Muscle of leg (tissue), 11 donors: ENCODE measurements around the gene MVK. TPM values are rescaled to one million over a fixed set of nuclear protein-coding genes. Genes with fewer than 3 reads are reported as not detected.

Experiments
- DNase-seq: peaks from one replicate; pipeline ENCODE4 v3.0.0; 2013
- H3K27ac ChIP-seq: one replicate; pipeline ENCODE4 v1.5.1; 2013; ENCODE audit warnings: mild to moderate bottlenecking, low read length, control low read depth
- H3K27me3 ChIP-seq: one replicate; pipeline ENCODE4 v1.6.1; 2013; ENCODE audit warnings: low read length; ENCODE audit not compliant: control insufficient read depth, insufficient read depth
- H3K36me3 ChIP-seq: one replicate; pipeline ENCODE4 v1.6.1; 2013; ENCODE audit warnings: low read length; ENCODE audit not compliant: control insufficient read depth, insufficient read depth
- H3K4me1 ChIP-seq: one replicate; pipeline ENCODE4 v1.6.1; 2013; ENCODE audit warnings: low read length; ENCODE audit not compliant: control insufficient read depth, insufficient read depth
- H3K4me3 ChIP-seq: one replicate; pipeline ENCODE4 v1.5.1; 2013; ENCODE audit warnings: low read length, control low read depth
- H3K9me3 ChIP-seq: replicated peaks from 2 replicates; pipeline ENCODE4 v1.6.1; 2013; ENCODE audit warnings: low read depth, low read length; ENCODE audit not compliant: control insufficient read depth
- WGBS: methylation state at CpG from one replicate; pipeline ENCODE4 v1.1.5; 2013; ENCODE audit warnings: missing lambda C conversion rate; ENCODE audit not compliant: insufficient coverage; 5-methylcytosine and 5-hydroxymethylcytosine counted together
- polyA plus RNA-seq, 8 donors: library from polyadenylated mRNA; unstranded; fragments of 120-200 nt; gene quantifications; one replicate each; pipeline versions ENCODE4 v1.2.1 to v1.2.3, GENCODE V29; 2013; ENCODE audit warnings: inconsistent platforms in 1 of 8, low replicate concordance in 1 of 8; ENCODE audit not compliant: insufficient read length in 8 of 8, insufficient read depth in 1 of 8
- total RNA-seq: library from RNA; stranded (reverse); fragments of 120-200 nt; gene quantifications from one replicate; pipeline ENCODE4 v1.2.4, GENCODE V29; 2013

The MVK gene
- total and polyA plus RNA-seq, 9 donors, result 12.6 to 18.4 (median 16.5) TPM

DNA sequence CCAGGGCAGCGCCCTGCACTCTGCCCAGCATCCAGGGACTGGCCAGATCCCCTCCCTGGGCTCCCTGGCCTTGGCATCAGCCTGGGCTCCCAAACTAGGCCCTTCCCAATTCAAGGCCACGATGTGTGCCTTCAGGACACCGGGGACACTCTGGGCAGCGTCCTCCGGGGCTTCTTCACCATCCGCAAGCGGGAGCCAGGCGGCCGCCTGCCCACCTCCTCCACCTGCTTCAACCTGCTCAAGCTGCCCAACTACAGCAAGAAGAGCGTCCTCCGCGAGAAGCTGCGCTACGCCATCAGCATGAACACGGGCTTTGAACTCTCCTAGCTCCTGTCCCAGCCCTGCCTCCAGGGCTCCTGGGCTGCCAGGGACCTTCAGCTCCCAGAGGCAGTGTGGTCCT, 39.1 kb upstream of the MVK start:
- H3K9me3 ChIP-seq, result no peaks in the 10 kb centered on the region
- 94% methylated on average over 15 of the region's 15 CpGs for WGBS
- H3K27ac ChIP-seq, result no peak overlapping the region
- DNase-seq, result no peak
- no peak overlapping the region for H3K4me3 ChIP-seq
- peaks cover 66% of the 10 kb centered on the region for H3K36me3 ChIP-seq
- peaks cover 31% of the 10 kb centered on the region for H3K4me1 ChIP-seq
- no peaks in the 10 kb centered on the region for H3K27me3 ChIP-seq

- Histone ChIP-seq H3K27me3 (no peaks in the 10 kb centered on the region), H3K4me3 (no peak overlapping the region), H3K27ac (no peak overlapping the region), H3K4me1 (peaks cover 23% of the 10 kb centered on the region), H3K9me3 (no peaks in the 10 kb centered on the region), H3K36me3 (peaks cover 63% of the 10 kb centered on the region)
- DNase-seq, result no peak
- 92% methylated on average over 25 of the region's 25 CpGs for WGBS
These were observed 38.2 kb upstream of the MVK start for GRCh38 chr12:109535231-109535862.

DNA sequence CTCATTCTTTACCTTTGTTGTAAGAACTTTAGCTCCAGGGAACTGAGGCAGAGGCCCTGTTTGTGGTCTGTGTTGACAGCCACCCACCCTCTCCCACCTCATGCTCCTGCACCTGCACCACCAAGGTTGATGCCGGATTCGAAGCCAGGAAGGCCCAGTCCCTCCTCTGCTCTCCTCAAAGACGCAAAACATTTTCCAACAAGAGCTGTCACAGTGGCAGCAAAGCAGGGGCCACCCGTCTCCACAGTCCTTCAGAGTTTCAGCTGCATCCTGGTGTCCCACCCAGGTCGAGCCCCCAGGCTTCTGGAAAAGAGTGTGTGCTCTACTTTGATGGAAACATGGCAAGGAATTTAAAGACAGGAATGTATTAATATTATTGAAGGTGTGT, 37.7 kb upstream of the MVK start:
- Histone ChIP-seq H3K27me3 (no peaks in the 10 kb centered on the region), H3K4me1 (peaks cover 18% of the 10 kb centered on the region), H3K36me3 (peaks cover 59% of the 10 kb centered on the region), H3K4me3 (no peak overlapping the region), H3K9me3 (no peaks in the 10 kb centered on the region), H3K27ac (no peak overlapping the region)
- no peak for DNase-seq
- 80% methylated on average over 1 of the region's 5 CpGs for WGBS

- H3K27ac ChIP-seq, result no peak overlapping the region
- H3K4me3 ChIP-seq, result no peak overlapping the region
- WGBS, result 86% methylated on average over 8 of the region's 8 CpGs
- H3K4me1 ChIP-seq, result peaks cover 11% of the 10 kb centered on the region
- no peaks in the 10 kb centered on the region for H3K27me3 ChIP-seq
- H3K36me3 ChIP-seq, result peaks cover 48% of the 10 kb centered on the region
- no peaks in the 10 kb centered on the region for H3K9me3 ChIP-seq
- DNase-seq, result no peak
These were observed 36.5 kb upstream of the MVK start for GRCh38 chr12:109537136-109537535.

- H3K27me3 ChIP-seq, result no peaks in the 10 kb centered on the region
- H3K27ac ChIP-seq, result no peak overlapping the region
- H3K4me3 ChIP-seq, result no peak overlapping the region
- H3K4me1 ChIP-seq, result no peaks in the 10 kb centered on the region
- H3K9me3 ChIP-seq, result no peaks in the 10 kb centered on the region
- H3K36me3 ChIP-seq, result peaks cover 36% of the 10 kb centered on the region
- WGBS, result 68% methylated on average over 13 of the region's 16 CpGs
- no peak for DNase-seq
These were observed 35.3 kb upstream of the MVK start for GRCh38 chr12:109538191-109538863.

GRCh38 chr12:109539508-109539907, 34.1 kb upstream of the MVK start:
- WGBS, result 72% methylated on average over 9 of the region's 9 CpGs
- DNase-seq, result no peak
- no peak overlapping the region for H3K4me3 ChIP-seq
- H3K4me1 ChIP-seq, result no peaks in the 10 kb centered on the region
- H3K27ac ChIP-seq, result no peak overlapping the region
- no peaks in the 10 kb centered on the region for H3K9me3 ChIP-seq
- H3K36me3 ChIP-seq, result peaks cover 24% of the 10 kb centered on the region
- H3K27me3 ChIP-seq, result no peaks in the 10 kb centered on the region

- 72% methylated on average over 16 of the region's 16 CpGs for WGBS
- Histone ChIP-seq H3K27ac (no peak overlapping the region), H3K27me3 (no peaks in the 10 kb centered on the region), H3K4me1 (peaks cover 6% of the 10 kb centered on the region), H3K36me3 (peaks cover 11% of the 10 kb centered on the region), H3K4me3 (no peak overlapping the region), H3K9me3 (no peaks in the 10 kb centered on the region)
- DNase-seq, result no peak
These were observed 32.8 kb upstream of the MVK start for GRCh38 chr12:109540526-109541412.

DNA sequence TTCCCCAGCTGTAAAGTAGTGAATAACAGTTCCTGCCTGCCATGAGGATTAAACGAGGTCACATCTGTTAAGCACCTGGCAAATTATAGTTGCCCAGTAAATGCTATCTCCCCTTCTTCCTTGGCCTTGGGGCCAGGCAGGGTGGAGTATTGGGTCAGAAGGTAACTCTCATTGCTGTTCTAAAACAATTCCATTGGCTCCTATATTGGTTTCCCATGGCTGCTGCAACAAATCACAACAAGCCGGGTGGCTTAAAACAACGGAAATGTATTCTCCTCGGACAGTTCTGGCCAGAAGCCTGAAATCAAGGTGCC, 32.2 kb upstream of the MVK start:
- 32% methylated on average over 3 of the region's 4 CpGs for WGBS
- DNase-seq, result no peak
- H3K4me1 ChIP-seq, result peaks cover 6% of the 10 kb centered on the region

GRCh38 chr12:109542014-109542413, 31.6 kb upstream of the MVK start:
- Histone ChIP-seq H3K27ac (no peak overlapping the region), H3K9me3 (no peaks in the 10 kb centered on the region), H3K27me3 (no peaks in the 10 kb centered on the region), H3K4me3 (no peak overlapping the region), H3K4me1 (peaks cover 6% of the 10 kb centered on the region), H3K36me3 (peaks cover 5% of the 10 kb centered on the region)
- DNase-seq, result no peak
- WGBS, result no CpG with 5 or more reads among the region's 2 CpGs

More for the DNA sequence above, 32.2 kb upstream of the MVK start:
- H3K36me3 ChIP-seq, result peaks cover 5% of the 10 kb centered on the region
- H3K4me3 ChIP-seq, result no peak overlapping the region
- H3K27me3 ChIP-seq, result no peaks in the 10 kb centered on the region
- H3K9me3 ChIP-seq, result no peaks in the 10 kb centered on the region
- H3K27ac ChIP-seq, result no peak overlapping the region

- Histone ChIP-seq H3K27me3 (peaks cover 5% of the 10 kb centered on the region), H3K36me3 (peaks cover 5% of the 10 kb centered on the region), H3K27ac (no peak overlapping the region), H3K4me1 (peaks cover 6% of the 10 kb centered on the region), H3K9me3 (no peaks in the 10 kb centered on the region), H3K4me3 (no peak overlapping the region)
- no peak for DNase-seq
- WGBS, result 55% methylated on average over 6 of the region's 6 CpGs
These were observed 30.7 kb upstream of the MVK start for GRCh38 chr12:109542876-109543275.
